ENCODE results near the gene PDE4A. TPM values are rescaled to one million over a fixed set of nuclear protein-coding genes. Genes with fewer than 3 reads are reported as not detected.
"Not testable (repeated sequence)": the region's sequence is repeated elsewhere in the genome, so short reads cannot be mapped to it uniquely, and the experiment has no call there.

Gene PDE4A
- total and polyA plus RNA-seq, 2 experiments from 2014 or later: 2.8 to 4.3 TPM

- no peak overlapping the region for H3K4me2 ChIP-seq
- H3K4me3 ChIP-seq: no peak overlapping the region
- no peaks in the 10 kb centered on the region for H4K20me1 ChIP-seq (ENCODE audit: insufficient read depth, poor library complexity, severe bottlenecking)
- no peaks in the 10 kb centered on the region for H3K9me3 ChIP-seq (ENCODE audit: low read depth)
- no peak overlapping the region for H2AFZ ChIP-seq
- no peaks in the 10 kb centered on the region for H3K27me3 ChIP-seq
- no peak overlapping the region for H3K27ac ChIP-seq
- H3K9me2 ChIP-seq (replicated peaks; ENCODE audit: insufficient read depth): no peaks in the 10 kb centered on the region
- no peaks in the 10 kb centered on the region for H3K36me3 ChIP-seq (replicated peaks; ENCODE audit: insufficient read depth, low read depth)
- TF ChIP-seq EZH2phosphoT487 (IDR thresholded peaks at IDR 0.05; ENCODE audit: low read depth, severe bottlenecking, unreplicated experiment): no peak
- no peak for TF ChIP-seq CTCF (IDR thresholded peaks at IDR 0.05; ENCODE audit: poor library complexity)
- no peak for TF ChIP-seq EZH2 (IDR thresholded peaks at IDR 0.05; ENCODE audit: borderline replicate concordance)
- WGBS (ENCODE audit: low lambda C conversion rate, missing lambda C conversion rate): 96% methylated on average over 7 of the region's 8 CpGs
- H3K79me2 ChIP-seq: peaks cover 13% of the 10 kb centered on the region
- no peak for DNase-seq (ENCODE audit: low spot score)
- no peaks in the 10 kb centered on the region for H3K4me1 ChIP-seq (ENCODE audit: insufficient read depth)
Measured at GRCh38 chr19:10378124-10378523, 42.2 kb upstream of the PDE4A start.

- Histone ChIP-seq H3K4me2 (peak overlapping the region; percentile 92), H3K79me2 (peaks cover 13% of the 10 kb centered on the region), H3K27me3 (no peaks in the 10 kb centered on the region), H3K36me3 (replicated peaks; ENCODE audit: insufficient read depth, low read depth) (no peaks in the 10 kb centered on the region), H3K27ac (peak overlapping the region; percentile 62), H3K9me3 (ENCODE audit: low read depth) (no peaks in the 10 kb centered on the region), H4K20me1 (ENCODE audit: insufficient read depth, poor library complexity, severe bottlenecking) (no peaks in the 10 kb centered on the region), H3K4me1 (ENCODE audit: insufficient read depth) (no peaks in the 10 kb centered on the region), H3K9me2 (replicated peaks; ENCODE audit: insufficient read depth) (no peaks in the 10 kb centered on the region), H2AFZ (peak overlapping the region; percentile 77), H3K4me3 (peak overlapping the region; percentile 63)
- no peak for DNase-seq (ENCODE audit: low spot score)
- no peak for TF ChIP-seq EZH2 (IDR thresholded peaks at IDR 0.05; ENCODE audit: borderline replicate concordance)
- TF ChIP-seq EZH2phosphoT487 (IDR thresholded peaks at IDR 0.05; ENCODE audit: low read depth, severe bottlenecking, unreplicated experiment): no peak
- TF ChIP-seq CTCF (IDR thresholded peaks at IDR 0.05; ENCODE audit: poor library complexity): no peak
- 4% methylated on average over 10 of the region's 10 CpGs for WGBS (ENCODE audit: low lambda C conversion rate, missing lambda C conversion rate)
Measured at GRCh38 chr19:10379880-10380312, 40.4 kb upstream of the PDE4A start.

DNA sequence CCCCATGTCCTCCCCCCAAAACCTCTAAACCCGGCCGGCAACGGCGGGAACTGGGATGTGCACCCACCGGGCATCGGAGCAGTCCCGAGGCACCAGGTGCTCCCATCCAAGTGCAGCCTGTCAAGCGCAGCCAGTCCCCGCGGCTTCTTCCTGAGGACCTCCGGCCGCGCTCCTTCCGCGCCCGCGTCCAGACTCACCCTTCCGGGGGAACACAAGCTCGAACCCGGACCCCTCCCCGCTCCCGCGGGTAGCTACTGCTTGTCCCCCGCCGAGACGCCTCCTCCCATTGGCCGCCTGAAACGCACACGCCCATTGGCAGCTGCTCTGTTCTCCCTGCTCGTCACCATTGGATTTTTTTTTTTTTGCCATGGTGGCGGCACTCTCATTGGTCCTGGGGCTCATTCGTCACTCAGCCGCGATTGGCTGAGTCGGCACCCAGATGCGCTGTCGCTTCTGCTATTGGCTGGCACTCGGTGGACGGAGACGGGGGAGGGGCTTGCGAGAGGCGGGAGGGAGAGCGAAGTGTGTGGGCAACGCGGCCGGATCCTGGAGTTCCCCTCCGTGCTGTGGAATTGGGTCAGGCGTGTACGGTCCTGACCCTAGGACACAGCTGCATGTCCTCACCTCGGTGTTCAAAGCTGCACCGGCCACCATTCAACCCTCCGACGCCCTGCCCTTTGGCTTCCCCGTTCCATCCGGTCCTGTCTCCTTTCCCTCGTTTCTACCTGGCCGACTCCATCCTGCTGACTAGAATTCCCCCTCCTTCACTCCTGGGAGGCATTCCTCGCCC is 39.8 kb upstream of the PDE4A start, which contains the start of gene TYK2:
Gene TYK2, minus strand, starts transcription at position 260 of the 790 bp plus-strand sequence. CDS start 2,166 bp downstream, outside the sequence.
- Histone ChIP-seq H3K4me2 (peak within 1 kb of the TSS; percentile 92), H3K4me1 (ENCODE audit: insufficient read depth) (no peaks in the 10 kb centered on the region), H2AFZ (peak within 1 kb of the TSS; percentile 77), H3K9me2 (replicated peaks; ENCODE audit: insufficient read depth) (no peaks in the 10 kb centered on the region), H3K36me3 (replicated peaks; ENCODE audit: insufficient read depth, low read depth) (no peaks in the 10 kb centered on the region), H3K27me3 (no peaks in the 10 kb centered on the region), H3K79me2 (peaks cover 13% of the 10 kb centered on the region), H3K27ac (peak within 1 kb of the TSS; percentile 75), H4K20me1 (ENCODE audit: insufficient read depth, poor library complexity, severe bottlenecking) (no peaks in the 10 kb centered on the region), H3K9me3 (ENCODE audit: low read depth) (no peaks in the 10 kb centered on the region), H3K4me3 (peak within 1 kb of the TSS; percentile 63)
- under 1% methylated on average over 48 of the region's 58 CpGs for WGBS (ENCODE audit: low lambda C conversion rate, missing lambda C conversion rate)
- TF ChIP-seq EZH2 (IDR thresholded peaks at IDR 0.05; ENCODE audit: borderline replicate concordance) (no peak), CTCF (IDR thresholded peaks at IDR 0.05; ENCODE audit: poor library complexity) (no peak), EZH2phosphoT487 (IDR thresholded peaks at IDR 0.05; ENCODE audit: low read depth, severe bottlenecking, unreplicated experiment) (no peak)
- peak; percentile 97 for DNase-seq (ENCODE audit: low spot score)

DNA sequence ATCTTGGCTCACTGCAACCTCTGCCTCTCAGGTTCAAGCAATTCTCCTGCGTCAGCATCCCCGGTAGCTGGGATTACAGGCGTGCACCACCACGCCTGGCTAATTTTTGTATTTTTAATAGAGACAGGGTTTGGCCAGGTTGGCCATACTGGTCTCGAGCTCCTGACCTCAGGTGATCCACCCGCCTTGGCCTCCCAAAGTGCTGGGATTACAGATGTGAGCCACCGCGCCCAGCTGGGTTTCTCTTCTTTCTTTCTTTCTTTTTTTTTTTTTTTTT is 37.2 kb upstream of the PDE4A start:
- H3K4me2 ChIP-seq; H3K4me3 ChIP-seq; H3K27ac ChIP-seq; H3K9me3 ChIP-seq (ENCODE audit: low read depth); H2AFZ ChIP-seq; H3K36me3 ChIP-seq (replicated peaks; ENCODE audit: insufficient read depth, low read depth); H3K4me1 ChIP-seq (ENCODE audit: insufficient read depth); DNase-seq (ENCODE audit: low spot score); H3K27me3 ChIP-seq; H4K20me1 ChIP-seq (ENCODE audit: insufficient read depth, poor library complexity, severe bottlenecking); H3K9me2 ChIP-seq (replicated peaks; ENCODE audit: insufficient read depth): not testable (repeated sequence)
- peaks cover 13% of the 10 kb centered on the region for H3K79me2 ChIP-seq
- WGBS (ENCODE audit: low lambda C conversion rate, missing lambda C conversion rate): 96% methylated on average over 8 of the region's 8 CpGs
